NCI-H1417 (cell line): ENCODE data around the gene HERC4.
"Not testable (repeated sequence)": the region's sequence is repeated elsewhere in the genome, so short reads cannot be mapped to it uniquely, and the experiment has no call there.

Experiments
- DNase-seq, 3 experiments: peaks; one replicate each; lab custom pipeline; 2025; lab: John Stamatoyannopoulos, UW

Gene HERC4

DNA sequence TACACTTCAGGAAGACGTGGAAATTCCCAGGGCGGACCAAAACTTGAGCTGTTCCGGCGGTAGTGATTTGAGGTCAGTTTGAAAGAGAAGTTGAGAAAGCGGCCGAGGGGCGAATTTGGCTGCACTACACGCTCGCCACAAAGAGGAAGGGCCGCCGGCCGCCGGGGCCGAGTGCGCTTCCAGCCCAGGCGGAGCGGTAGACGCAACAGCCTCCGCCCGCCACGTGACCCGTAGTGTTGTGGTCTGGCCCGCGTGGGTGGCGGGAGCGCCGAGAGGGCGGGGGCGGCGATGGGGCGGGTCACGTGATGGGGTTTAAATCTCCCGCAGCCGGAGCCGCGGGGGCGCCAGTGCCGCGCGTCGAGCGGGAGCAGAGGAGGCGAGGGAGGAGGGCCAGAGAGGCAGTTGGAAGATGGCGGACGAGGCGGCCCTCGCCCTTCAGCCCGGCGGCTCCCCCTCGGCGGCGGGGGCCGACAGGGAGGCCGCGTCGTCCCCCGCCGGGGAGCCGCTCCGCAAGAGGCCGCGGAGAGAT, 190.7 kb downstream of the HERC4 start, which contains the start of gene SIRT1:
TSS of gene SIRT1 (plus strand) at position 344 of the 529 bp plus-strand sequence. CDS start at position 410, 66 bp downstream.
- peak; percentile 86 to 94 (median 91) for DNase-seq

DNA sequence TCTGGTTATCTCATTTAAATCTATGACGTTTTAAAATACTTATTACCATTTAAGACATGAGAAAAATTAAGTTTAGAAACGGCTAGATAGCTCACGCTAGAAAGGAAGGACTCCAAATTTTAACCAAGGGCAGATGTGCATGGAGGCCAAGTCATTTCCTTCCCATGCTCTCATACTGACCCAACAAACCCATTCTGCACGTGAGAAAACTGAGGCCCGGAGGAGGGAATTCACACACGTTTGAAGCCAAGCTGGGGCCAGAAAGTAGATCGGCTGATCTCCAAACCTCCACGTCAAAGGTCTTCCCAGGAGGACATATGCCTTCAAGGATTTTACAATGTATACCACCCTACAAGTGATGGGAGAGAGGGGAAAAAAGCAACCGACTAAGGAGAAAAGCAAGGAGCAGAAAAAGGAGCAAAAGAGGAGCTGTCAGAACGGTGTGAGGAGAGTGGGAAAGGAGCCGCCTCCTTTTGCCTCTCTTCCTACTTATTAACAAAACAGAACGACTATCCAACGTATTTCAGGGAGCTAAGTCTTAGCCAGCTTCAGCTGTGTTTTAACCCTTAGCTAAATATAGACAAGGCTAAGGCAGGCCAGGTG, 191.3 kb downstream of the HERC4 start:
- DNase-seq = no peak

- no peak for DNase-seq
Measured at GRCh38 chr10:67878133-67878532, 196.9 kb downstream of the HERC4 start.

- DNase-seq = not testable (repeated sequence)
Measured at GRCh38 chr10:67877421-67877820, 197.7 kb downstream of the HERC4 start.

DNA sequence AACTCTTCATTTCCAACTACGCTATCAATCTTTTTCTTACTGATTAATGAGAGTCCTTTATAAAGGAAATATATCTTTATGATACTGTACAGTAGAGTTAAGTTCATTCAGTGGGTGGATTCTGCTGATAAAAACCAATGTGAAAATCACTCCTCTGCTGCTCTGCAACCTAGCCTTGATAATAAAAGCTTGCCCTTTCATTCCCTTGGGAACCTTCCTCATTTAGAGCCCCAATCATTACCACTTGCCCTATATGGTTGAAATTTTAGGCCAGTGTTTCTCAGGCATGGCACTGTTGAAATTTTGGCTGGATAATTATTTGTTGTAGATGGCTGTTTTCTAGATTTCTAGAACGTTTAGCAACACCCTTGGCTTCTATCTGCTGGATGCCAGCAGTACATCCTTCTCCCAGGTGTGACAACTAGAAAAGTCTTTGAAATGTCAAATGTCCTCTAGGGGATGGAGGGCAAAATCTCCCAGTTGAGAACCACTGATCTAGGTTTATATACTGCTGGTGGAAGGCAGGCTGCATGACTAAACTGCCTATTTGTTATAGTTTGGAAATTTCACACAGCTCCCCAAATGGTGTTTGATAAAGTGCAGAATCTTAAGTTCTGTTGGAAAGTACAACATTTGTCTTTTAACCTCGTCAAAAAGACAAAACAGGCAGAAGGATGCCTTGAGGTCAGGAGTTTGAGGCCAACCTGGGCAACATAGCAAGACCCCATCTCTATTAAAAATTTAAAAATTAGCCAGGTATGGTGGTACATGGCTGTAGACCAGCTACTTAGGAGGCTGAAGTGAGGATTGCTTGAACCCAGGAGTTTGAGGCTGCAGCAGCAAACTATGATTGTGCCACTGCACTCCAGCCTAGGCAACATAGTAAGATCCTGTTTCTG, 199.5 kb downstream of the HERC4 start:
- DNase-seq = no peak
